Measurements from ENCODE around the gene F8. TPM values are rescaled to one million over a fixed set of nuclear protein-coding genes. Genes with fewer than 3 reads are reported as not detected.

F8 gene
- total RNA-seq, 1 experiment from 2014 or later: 2.6 TPM

- TF ChIP-seq SIN3A (IDR thresholded peaks at IDR 0.05; ENCODE audit: low read depth) (no peak), ATF3 (IDR thresholded peaks at IDR 0.05) (no peak), POLR2A (IDR thresholded peaks at IDR 0.05; ENCODE audit: borderline replicate concordance, extremely low read depth, insufficient read depth, insufficient read length) (no peak), ZNF274 (IDR thresholded peaks at IDR 0.05; ENCODE audit: low read depth, low read length) (no peak), YY1 (IDR thresholded peaks at IDR 0.05; ENCODE audit: extremely low read depth, insufficient replicate concordance, low read depth, low read length) (no peak), RAD21 (IDR thresholded peaks at IDR 0.05; ENCODE audit: low read depth) (no peak), CTCF (IDR thresholded peaks at IDR 0.05 in 2 of 3, conservative IDR thresholded peaks at IDR 0.05 in 1 of 3; ENCODE audit: borderline replicate concordance in 1 of 3, insufficient read depth in 1 of 3, low read depth in 2 of 3, low read length in 2 of 3) (no peak), ZFX (IDR thresholded peaks at IDR 0.05) (no peak), TCF7L2 (IDR thresholded peaks at IDR 0.05; ENCODE audit: borderline replicate concordance, extremely low read depth, insufficient read depth, insufficient read length) (no peak), EGR1 (IDR thresholded peaks at IDR 0.05; ENCODE audit: low read depth) (no peak), MAX (IDR thresholded peaks at IDR 0.05) (no peak)
Measured at GRCh38 chrX:154824638-154825037, 197.9 kb downstream of the F8 start (continued).

- ATAC-seq (no peak), DNase-seq (ENCODE audit: low read depth, low spot score) (no peak)
- Histone ChIP-seq H3K9me3 (ENCODE audit: control insufficient read depth in 1 of 2, insufficient read depth in 1 of 2, low read depth in 1 of 2, low read length in 2 of 2) (no peaks in the 10 kb centered on the region), H3K27ac (ENCODE audit: low read depth, low read length) (no peak overlapping the region), H3K9me2 (ENCODE audit: insufficient read depth) (no peaks in the 10 kb centered on the region), H3K4me2 (ENCODE audit: low read length) (no peak overlapping the region), H3K4me3 (replicated peaks in 1 of 2; ENCODE audit: low read depth in 1 of 2, low read length in 2 of 2) (no peak overlapping the region), H3K27me3 (ENCODE audit: insufficient read depth, low read length) (no peaks in the 10 kb centered on the region), H3K9ac (ENCODE audit: low read length) (no peak overlapping the region), H2AFZ (ENCODE audit: low read depth, low read length, poor library complexity, severe bottlenecking) (no peak overlapping the region), H3K4me1 (ENCODE audit: control insufficient read depth in 1 of 2, insufficient read depth in 2 of 2, low read length in 2 of 2) (no peaks in the 10 kb centered on the region), H4K20me1 (ENCODE audit: insufficient read depth) (no peaks in the 10 kb centered on the region), H3K79me2 (ENCODE audit: insufficient read depth, low read length) (no peaks in the 10 kb centered on the region), H3K36me3 (ENCODE audit: control insufficient read depth in 1 of 2, insufficient read depth in 2 of 2, low read length in 2 of 2) (no peaks in the 10 kb centered on the region)
- intact Hi-C loops (cut with micrococcal nuclease): no loop called here
- ChIA-PET POLR2A (no interaction called here), RAD21 (ENCODE audit: low non-redundant PET in 1 of 2, low total read pairs in 2 of 2, uncharacterized antibody in 2 of 2, unreplicated experiment in 2 of 2) (no interaction called here), CTCF (no interaction called here)
- BruUV-seq (replicated peaks): no TSS peak
- no peak for TF ChIP-seq CEBPB (IDR thresholded peaks at IDR 0.05; ENCODE audit: low read depth)
Measured at GRCh38 chrX:154822029-154822428, 200.5 kb downstream of the F8 start.
